ENCODE data around the gene SHPK.
"Not testable (repeated sequence)": the region's sequence is repeated elsewhere in the genome, so short reads cannot be mapped to it uniquely, and the experiment has no call there.

Gene SHPK

DNA sequence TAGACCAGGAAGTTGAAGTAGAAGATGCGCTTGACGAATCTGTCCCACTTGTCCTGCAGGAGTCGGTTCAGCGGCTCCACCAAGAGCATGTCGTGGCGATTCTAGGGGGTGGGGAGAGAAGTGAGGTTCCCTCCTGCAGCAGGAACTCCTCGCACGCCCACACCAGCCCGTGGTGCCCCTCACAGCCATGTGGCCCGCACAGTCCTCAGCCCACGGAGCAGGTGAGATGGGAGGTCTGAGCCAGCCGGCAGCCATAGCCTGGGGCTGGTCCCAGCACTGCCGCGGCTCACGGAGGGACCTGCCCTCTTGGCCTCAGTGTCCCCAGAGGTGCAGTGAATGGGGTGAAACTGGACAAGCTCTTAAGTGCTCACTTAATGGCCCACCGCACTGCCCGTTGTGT, 50.2 kb downstream of the SHPK start:
- no peak for DNase-seq

DNA sequence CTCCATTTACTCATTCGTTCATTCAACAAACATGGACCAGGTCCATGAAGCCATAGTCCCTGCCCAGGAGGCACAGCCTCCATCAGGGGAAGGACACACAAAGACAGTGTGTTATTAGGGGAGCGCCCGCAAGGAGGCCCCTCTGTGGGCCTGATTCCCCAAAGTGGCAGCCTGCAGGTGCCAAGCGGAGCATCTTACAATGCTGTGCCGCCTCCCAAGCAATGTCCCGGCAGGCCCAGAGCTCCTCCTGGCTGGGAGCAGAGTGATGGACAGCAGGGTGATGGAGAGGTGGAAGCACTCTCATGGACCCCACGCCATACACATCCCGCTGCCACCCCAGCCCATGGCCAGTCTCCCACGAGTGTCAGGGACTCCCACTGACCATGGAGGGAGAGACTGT, 52.6 kb downstream of the SHPK start:
- no peak for DNase-seq

DNA sequence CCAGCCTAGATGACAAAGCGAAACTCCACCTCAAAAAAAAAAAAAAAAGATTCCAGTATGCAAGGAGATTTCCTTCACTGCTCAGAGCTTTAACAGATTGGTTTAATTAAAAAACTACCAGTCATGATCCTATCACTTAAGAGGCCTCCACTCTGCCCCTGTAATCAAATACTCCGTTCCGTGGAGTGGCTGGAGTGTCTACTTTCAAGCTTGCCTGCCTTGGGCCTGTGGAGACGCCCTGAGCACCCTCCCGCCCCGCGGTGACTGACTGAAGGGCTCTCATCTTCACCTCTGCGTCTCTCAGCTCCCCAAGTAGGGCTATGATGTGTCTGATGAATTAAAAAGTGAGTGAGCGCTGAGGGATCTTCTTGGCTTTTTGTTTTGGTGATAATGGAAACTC, 53.1 kb downstream of the SHPK start:
- DNase-seq: no peak

DNA sequence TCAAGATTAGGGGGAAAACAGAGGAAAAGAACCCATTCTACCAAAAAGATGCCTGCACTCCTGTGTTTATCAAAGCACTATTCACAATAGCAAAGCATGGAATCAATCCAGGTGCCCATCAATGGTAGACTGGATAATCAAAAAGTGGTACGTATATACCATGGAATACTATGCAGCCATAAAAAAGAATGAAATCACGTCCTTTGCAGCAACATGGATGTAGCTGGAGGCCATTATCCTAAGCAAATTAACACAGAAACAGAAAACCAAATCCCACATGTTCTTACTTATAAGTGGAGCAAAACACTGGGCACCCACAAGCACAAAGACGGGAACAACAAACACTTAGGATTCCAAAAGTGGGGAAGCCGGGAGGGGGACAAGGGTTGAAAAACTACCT, 57.4 kb downstream of the SHPK start:
- not testable (repeated sequence) for DNase-seq

DNA sequence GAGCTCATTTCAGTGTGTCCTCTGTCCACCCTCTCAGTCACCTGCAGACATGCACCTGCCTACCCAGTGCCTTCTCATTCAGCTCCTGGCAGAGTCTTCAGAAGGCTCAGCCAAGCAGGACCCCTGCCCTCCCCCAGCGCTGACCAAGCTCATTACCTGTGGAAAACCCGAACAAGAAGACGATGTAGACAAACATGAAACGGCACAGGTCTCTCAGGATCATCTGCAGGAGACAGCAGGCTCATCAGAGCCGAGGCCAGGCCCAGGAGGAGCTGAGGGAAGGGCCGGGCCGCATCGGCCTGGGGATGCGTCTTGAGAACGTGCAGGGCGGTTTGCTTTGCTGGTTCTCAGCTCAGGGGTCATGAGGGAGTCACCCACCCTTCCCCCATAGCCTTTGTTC, 59.1 kb downstream of the SHPK start:
- DNase-seq: no peak

DNA sequence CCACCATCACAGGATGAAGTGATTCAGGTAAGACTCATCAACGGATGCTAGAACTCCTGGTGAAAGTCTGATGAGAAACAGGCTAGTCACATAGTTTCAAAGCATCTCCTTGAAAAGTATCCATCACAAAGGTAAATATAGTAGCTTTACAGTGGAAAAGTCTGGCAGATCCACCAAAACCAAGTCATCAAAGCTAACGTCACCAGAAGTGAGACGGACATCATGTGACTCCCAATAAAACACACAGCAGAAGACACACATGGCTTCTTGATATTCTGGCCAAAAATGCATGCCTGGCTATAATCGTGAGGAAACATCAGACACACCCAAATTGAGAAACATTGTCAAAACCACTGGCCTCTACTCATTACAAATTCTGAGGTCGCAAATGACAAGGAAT, 60.5 kb downstream of the SHPK start:
- DNase-seq: no peak

DNA sequence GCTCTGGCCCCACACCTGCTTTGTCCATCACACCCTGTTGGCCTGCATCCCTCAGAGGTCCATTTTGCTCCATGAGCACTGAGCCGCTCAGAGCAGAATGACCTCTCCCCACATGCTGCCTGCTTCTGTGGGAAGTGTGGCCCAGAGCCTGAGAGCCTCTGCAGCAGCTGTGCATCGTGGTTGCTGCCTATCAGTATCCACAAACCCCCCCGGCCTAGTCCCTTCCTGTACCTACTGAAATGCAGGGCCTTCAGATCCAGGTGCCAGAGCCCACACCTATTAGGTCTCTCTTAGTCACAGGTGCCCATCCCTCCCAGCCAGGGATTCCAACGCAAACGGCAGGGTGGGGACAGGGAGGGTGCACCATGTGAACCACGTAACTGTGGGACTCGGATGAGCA, 61.8 kb downstream of the SHPK start:
- no peak for DNase-seq

DNA sequence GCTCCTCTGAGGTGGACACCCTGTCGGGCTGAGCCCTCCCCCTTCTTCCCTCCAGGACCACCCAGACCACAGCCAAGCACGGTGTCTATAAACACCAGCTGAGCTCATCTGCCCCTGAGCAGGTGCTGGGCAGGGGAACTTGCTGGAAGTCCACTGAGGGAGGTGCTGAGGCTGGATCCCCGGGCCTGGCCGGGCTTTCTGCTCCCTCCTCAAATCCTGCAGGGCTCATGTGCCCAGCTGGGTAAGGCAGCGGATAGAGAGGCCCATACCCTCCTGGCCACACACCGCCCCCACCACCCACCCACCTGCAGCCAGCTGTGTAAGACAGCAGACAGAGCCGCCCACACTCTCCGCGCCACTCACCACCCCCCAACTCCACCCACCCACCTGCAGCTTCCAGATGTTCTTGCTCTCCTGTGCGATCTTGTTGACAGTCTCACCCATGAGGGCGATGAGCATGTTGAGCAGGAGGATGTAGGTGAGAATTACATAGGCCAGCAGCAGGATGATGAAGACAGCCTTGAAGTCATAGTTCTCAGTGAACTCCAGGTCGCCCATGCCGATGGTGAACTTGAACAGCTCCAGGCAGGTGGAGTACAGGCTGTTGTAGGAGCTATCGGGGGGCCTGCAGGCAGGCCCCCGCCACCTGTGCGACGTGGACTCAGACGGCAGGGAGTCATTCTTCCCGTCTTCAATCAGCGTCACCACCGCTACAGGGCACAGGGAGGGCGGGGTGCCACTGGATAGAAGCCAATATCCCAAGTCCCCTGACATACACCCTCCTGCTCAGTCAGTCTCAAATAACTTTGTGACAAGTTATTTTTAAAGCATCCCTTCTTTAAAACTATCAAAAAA, 62.6 kb downstream of the SHPK start:
- DNase-seq: no peak

DNA sequence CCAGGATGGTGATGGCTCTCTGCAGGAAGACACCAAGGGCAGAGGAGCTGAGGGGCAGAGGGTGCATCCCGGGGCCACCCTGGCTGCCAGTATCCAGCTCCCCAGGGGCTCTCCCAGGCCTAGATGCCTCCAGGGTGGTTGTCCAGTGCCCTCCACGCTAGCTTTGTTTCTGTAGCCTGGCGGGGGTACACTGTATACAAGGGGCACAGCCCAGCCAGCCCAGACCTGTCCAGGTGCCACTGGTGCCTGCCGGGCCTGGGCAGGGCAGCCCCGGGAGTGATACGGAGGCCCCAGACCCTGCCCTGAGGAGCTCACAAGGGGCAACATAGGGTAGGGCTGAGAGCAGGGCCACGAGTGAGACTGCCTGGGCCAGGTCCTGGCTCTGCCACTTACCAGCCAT, 63.8 kb downstream of the SHPK start:
- no peak for DNase-seq

DNA sequence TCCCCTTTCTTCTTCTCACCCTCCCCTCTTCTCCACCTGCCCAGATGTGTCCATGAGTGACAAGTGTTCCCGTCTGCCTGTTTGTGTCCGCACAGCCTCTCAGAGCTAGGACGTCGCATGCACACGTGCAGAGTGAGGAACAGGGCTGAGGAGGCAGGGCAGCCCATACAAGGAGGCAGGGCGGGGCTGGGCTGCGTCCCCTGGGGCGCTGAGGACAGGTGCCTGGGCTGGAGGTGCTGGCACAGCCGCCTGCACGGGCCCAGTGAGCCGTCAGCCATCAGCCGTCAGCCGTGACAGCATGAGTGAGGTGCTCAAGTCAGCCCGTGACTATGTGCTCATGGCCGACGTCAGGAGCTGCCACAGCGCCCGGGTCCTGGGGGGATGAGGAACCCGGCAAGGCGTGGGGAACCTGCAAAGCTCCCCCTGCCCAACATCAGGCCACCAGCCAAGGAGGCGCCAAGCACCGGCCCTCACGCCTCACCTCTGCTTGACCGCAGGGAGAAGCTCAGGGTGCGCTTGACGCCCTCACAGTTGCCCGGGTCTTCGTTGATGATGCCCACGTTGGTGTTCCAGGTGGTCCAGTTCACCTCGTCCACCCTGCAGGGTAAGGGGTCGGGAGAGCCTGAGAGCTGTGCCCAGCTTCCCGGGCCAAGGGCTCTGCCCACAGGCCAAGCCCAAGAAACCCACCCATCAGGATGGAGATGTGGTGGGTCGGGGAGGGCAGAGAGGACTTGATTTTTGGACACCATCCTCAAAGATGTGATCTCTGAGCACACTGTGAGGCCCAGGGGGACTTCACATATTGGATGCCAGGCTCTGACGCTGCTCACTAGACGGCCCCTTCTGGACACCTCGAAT, 64.8 kb downstream of the SHPK start:
- DNase-seq: no peak

DNA sequence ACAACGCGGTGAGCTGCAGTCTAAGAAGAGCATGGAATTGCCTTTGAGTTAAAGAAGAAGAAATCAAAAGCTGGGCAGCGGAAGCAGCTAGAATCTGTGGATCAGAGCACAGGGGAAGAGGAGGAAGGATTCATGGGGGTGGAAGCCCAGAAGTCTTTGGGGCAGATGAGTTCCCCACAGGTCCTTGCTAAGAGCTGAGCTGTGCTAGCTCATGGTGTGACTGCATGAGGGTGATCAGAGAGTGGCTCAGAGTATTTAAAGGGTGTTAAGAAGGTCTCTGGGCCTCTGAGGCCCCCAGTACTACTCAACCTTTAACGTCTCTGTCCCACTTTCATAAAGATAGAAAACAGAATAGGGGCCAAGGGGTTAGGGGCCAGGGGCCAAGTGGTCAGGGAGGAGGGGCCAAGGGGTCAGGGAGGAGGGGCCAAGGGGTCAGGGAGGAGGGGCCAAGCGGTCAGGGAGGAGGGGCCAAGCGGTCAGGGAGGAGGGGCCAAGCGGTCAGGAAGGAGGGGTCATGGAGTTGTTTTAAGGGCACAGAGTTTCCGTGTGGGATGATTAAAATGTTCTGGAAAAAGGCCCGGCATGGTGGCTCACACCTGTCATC, 66.4 kb downstream of the SHPK start:
- DNase-seq: no peak

DNA sequence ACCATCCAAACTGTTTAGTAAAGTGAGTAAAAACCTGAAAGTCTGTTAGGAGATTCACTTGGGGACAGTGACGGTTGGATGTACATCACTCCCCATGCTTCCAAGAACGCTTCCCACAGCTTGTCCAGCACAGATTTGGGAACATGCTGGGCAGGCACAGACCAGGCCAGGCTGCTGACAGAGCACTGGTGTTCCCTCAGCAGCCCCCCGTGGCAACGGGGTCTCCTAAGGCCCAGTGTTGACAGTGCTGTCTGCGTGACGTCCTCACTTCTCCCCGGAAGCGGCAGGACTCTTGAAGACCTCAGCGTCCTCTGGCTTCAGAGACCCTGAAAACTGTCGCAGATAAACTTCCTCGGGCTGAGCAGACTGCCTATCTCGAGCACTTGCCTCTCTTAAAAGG, 69.5 kb downstream of the SHPK start:
- DNase-seq: no peak

DNA sequence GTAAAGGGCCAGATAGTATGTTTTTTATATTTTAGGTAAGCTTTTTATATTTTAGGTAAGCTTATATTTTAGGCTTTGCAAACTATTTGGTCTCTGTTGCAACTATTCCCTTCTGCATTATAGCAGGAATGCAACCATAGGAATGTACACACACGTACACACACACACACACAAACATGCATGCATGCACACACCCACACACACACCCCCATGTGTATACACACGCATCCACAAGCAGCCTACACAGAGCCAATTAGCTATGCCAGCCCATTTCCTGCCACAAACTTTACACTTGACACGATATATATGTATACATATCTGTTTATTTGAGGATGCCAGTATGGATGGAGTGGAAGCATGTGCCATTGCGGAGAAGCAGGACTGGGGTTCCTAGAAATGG, 70.9 kb downstream of the SHPK start:
- no peak for DNase-seq

DNA sequence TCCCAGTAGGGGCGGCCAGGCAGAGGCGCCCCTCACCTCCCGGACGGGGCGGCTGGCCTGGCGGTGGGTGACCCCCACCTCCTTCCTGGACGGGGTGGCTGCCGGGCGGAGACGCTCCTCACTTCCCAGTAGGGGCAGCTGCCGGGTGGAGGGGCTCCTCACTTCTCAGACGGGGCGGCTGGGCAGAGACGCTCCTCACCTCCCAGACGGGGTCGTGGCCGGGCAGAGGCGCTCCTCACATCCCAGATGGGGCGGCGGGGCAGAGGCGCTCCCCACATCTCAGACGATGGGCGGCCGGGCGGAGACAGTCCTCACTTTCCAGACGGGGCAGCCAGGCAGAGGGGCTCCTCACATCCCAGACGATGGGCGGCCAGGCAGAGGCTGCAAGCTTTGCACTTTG, 71.8 kb downstream of the SHPK start:
- not testable (repeated sequence) for DNase-seq

DNA sequence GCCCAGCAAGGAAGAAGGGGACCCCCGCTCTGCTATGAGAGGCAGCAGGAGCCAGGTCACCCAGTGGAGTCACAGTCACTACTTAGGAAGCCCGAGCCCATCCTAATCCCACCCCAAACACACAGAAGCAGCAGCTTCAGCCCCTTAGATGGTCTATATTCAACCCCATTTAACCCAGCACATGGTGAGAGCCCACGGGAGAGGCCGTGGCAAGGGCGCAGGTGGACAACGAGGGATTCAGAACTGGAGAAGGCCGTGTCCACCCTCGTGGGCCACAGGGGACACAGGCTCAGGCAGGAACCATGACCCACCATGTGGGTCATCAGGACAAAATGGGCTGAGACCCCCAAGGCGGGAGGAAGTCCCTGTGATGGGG, 76.8 kb downstream of the SHPK start:
- no peak for DNase-seq

DNA sequence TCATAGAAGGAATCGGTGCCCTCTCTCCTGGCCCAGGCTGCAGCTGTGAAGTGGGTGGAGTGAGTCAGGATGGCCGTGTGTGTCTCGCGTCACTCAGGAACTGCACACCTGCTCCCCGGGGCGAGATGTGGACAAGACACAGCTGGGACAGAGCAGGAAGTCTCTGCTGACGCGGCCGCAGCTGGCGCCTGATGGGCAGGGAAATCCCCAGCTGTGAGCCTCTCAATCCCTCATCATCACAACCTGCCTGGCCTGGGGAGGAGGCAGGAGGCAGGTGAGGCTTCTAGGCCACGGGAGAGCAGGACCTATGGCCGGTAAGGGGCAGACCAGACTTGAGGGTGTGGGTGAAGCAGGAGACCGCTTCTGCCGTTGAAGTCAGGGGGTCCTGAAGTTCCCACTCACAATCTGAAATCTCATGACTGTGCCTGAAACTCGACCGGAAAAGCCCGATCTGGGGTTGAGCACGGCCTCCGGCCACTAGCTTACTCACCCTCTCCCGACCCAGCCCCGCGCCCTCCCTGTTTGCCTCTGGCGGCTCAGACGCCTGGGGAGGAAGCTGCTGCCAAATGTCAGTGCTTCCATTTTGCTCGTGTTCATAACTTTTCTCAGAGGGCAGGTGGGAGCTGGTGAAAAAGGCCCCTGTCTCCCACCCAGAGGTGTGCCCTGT, 77.3 kb downstream of the SHPK start:
- no peak for DNase-seq
